Measurements from ENCODE around the gene TOPBP1. TPM values are rescaled to one million over a fixed set of nuclear protein-coding genes. Genes with fewer than 3 reads are reported as not detected.

The TOPBP1 gene
- total and polyA plus RNA-seq, 9 of the 15 experiments (the other 6 are each of a cell fraction or from before 2014, with no cell fraction given), result 16.6 to 77.6 (median 58.2) TPM

GRCh38 chr3:133644768-133645167, 17.0 kb downstream of the TOPBP1 start:
- H4K20me1 ChIP-seq (replicated peaks; ENCODE audit: control insufficient read depth, insufficient read depth, low read length), result no peaks in the 10 kb centered on the region
- H3K9me1 ChIP-seq (ENCODE audit: control insufficient read depth, insufficient read depth, low read length), result no peaks in the 10 kb centered on the region
- no peak for TF ChIP-seq TAL1 (IDR thresholded peaks at IDR 0.05)
- no peak for TF ChIP-seq TAF7 (tag; IDR thresholded peaks at IDR 0.05)
- TF ChIP-seq, protein P1, sequence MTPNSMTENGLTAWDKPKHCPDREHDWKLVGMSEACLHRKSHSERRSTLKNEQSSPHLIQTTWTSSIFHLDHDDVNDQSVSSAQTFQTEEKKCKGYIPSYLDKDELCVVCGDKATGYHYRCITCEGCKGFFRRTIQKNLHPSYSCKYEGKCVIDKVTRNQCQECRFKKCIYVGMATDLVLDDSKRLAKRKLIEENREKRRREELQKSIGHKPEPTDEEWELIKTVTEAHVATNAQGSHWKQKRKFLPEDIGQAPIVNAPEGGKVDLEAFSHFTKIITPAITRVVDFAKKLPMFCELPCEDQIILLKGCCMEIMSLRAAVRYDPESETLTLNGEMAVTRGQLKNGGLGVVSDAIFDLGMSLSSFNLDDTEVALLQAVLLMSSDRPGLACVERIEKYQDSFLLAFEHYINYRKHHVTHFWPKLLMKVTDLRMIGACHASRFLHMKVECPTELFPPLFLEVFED (CRISPR knock-in tag; conservative IDR thresholded peaks at IDR 0.05), result no peak
- TF ChIP-seq FOSL1 (tag; conservative IDR thresholded peaks at IDR 0.05), result no peak
- no peak for TF ChIP-seq RBM22 (IDR thresholded peaks at IDR 0.05; ENCODE audit: low read depth, low read length, poor library complexity, severe bottlenecking)
- no peak for TF ChIP-seq MTA1 (IDR thresholded peaks at IDR 0.05; ENCODE audit: borderline replicate concordance)
- no peak for TF ChIP-seq BMI1 (IDR thresholded peaks at IDR 0.05; ENCODE audit: low read length)
- no peak for TF ChIP-seq IRF2 (CRISPR knock-in tag; IDR thresholded peaks at IDR 0.05)
- no peak for TF ChIP-seq PURB (CRISPR knock-in tag; IDR thresholded peaks at IDR 0.05; ENCODE audit: low read depth)
- TF ChIP-seq FOXP4 (CRISPR knock-in tag; IDR thresholded peaks at IDR 0.05; ENCODE audit: borderline replicate concordance), result no peak
- no peak for TF ChIP-seq LEF1 (IDR thresholded peaks at IDR 0.05)
- TF ChIP-seq ZNF444 (CRISPR knock-in tag; IDR thresholded peaks at IDR 0.05), result no peak
- no peak for TF ChIP-seq ZNF232 (CRISPR knock-in tag; IDR thresholded peaks at IDR 0.05)
- no peak for TF ChIP-seq NR1H2 (CRISPR knock-in tag; IDR thresholded peaks at IDR 0.05)
- TF ChIP-seq ETS1 (conservative IDR thresholded peaks at IDR 0.05; ENCODE audit: control insufficient read depth, low read depth, low read length), result no peak
- TF ChIP-seq KDM2B (CRISPR knock-in tag; IDR thresholded peaks at IDR 0.05), result no peak
- CTCF ChIA-PET (ENCODE audit: low intra/inter-chr PET ratio), result no interaction called here
- intact Hi-C loops (cut with micrococcal nuclease) (no loop called here), in situ Hi-C loops (cut with MboI) (no loop called here)
- no peaks in the 10 kb centered on the region for H3K4me1 ChIP-seq (replicated peaks in 1 of 2; ENCODE audit: control insufficient read depth in 2 of 2, insufficient read depth in 2 of 2, low read length in 2 of 2)
- H3K4me3 ChIP-seq, result no peak overlapping the region
- no peaks in the 10 kb centered on the region for H3K27me3 ChIP-seq (ENCODE audit: control insufficient read depth in 2 of 2, insufficient read depth in 2 of 2, low read length in 2 of 2)
- DNase-seq (ENCODE audit: extremely low read depth in 1 of 4, low spot score in 3 of 4) (no peak), FAIRE-seq (no peak), ATAC-seq (no peak)
- 89% methylated on average over 1 of the region's 1 CpG for WGBS (ENCODE audit: insufficient coverage, low coverage, missing lambda C conversion rate)
- no peaks in the 10 kb centered on the region for H3K9me3 ChIP-seq (replicated peaks; ENCODE audit: control insufficient read depth, insufficient read depth, low read depth, low read length)
- H3K79me2 ChIP-seq (ENCODE audit: control insufficient read depth, insufficient read depth, low read length), result no peaks in the 10 kb centered on the region
- H3K9ac ChIP-seq (ENCODE audit: insufficient read depth in 1 of 2, low read depth in 2 of 2, low read length in 2 of 2), result no peak overlapping the region
- no peak overlapping the region for H3K27ac ChIP-seq (ENCODE audit: extremely low read depth, low read depth, low read length)
- H3K4me2 ChIP-seq (ENCODE audit: insufficient read depth, low read length), result no peak overlapping the region
- H3K36me3 ChIP-seq (ENCODE audit: control insufficient read depth, insufficient read depth, low read length), result peaks cover 92% of the 10 kb centered on the region
- POLR2A ChIA-PET, result no interaction called here
- H2AFZ ChIP-seq (ENCODE audit: low read depth, low read length), result no peak overlapping the region
- no TSS peak for BruUV-seq (replicated peaks)
